HG03139 (cell line): ENCODE results near the gene SLC14A1.
A peak's percentile ranks its signal among the peaks of the same experiment; 100 is the strongest.

Experiments used
- ATAC-seq: cut with Tn5 transposase; IDR thresholded peaks from one replicate; pipeline ENCODE4 v1.9.1; 2021; ENCODE audit not compliant: unreplicated experiment

SLC14A1 gene

GRCh38 chr18:45719106-45719505, 4.9 kb upstream of the SLC14A1 start:
- no peak for ATAC-seq

DNA sequence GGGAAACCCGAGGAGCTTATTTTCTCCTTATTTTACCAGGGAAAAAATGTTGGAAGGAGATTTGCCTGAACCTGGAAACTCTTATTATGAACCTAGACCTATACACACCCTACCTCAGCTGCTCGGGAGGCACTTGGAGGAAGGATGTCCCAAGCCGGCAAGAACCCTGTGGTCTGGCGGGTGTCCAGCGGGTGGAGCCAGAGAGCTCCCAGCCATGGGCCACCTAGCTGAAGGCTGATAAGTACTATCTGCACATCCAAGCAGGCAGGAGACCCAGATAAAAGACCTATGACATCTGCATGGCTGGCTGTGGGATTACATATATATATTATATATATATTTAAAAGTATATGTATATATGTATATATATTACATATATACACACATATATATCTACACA, 1.1 kb upstream of the SLC14A1 start:
- ATAC-seq = peak; percentile 97

DNA sequence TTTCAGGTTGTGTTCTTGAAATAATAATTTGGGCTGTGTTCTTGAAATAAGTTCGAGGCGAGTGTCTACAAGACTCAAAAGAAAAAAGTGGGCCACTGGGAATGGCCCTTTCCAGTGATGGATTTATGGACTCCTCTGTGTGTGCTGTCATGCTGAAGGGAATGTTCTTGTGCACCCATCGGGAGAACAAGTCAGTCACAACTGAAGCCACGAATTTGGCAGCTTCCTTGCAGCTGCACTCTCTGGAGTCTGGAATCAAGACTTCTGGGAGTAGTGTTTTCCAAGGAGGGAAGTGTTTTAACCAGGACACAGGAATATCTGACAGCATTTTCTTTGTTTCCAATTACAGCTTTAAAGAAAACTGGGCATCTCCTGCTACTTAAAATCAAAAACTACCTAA, 620 bp downstream of the SLC14A1 start:
- no peak for ATAC-seq

GRCh38 chr18:45725336-45725735, 1.4 kb downstream of the SLC14A1 start:
- ATAC-seq = no peak

- no peak for ATAC-seq
Observed at GRCh38 chr18:45726603-45727002, 2.6 kb downstream of the SLC14A1 start.

- no peak for ATAC-seq
Observed at GRCh38 chr18:45727068-45727467, 3.1 kb downstream of the SLC14A1 start.

- no peak for ATAC-seq
Observed at GRCh38 chr18:45728336-45729010, 4.5 kb downstream of the SLC14A1 start.

- ATAC-seq = no peak
Observed at GRCh38 chr18:45730832-45731575, 7.0 kb downstream of the SLC14A1 start.

- no peak for ATAC-seq
Observed at GRCh38 chr18:45731716-45732115, 7.7 kb downstream of the SLC14A1 start.

GRCh38 chr18:45733535-45733934, 9.6 kb downstream of the SLC14A1 start:
- no peak for ATAC-seq

GRCh38 chr18:45734505-45734904, 10.5 kb downstream of the SLC14A1 start:
- no peak for ATAC-seq

DNA sequence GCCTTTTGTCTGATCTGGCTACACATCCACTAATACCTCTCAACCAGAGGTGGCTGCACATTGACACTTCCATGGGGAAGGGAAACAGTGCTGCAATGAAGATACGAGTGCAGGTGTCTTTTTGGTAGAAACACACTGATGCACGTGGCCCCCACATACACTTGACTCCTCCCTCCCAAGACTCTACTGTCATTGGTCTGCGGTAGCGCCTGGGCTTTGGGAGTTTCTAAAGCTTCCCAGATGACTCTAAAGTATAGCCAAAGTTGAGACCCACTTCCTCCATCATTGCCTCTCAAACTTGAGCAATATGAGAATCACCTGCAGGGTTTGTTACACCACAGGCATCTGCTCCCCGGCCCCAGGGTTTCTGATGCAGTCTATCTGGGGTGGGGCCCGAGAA, 11.0 kb downstream of the SLC14A1 start:
- ATAC-seq = no peak

DNA sequence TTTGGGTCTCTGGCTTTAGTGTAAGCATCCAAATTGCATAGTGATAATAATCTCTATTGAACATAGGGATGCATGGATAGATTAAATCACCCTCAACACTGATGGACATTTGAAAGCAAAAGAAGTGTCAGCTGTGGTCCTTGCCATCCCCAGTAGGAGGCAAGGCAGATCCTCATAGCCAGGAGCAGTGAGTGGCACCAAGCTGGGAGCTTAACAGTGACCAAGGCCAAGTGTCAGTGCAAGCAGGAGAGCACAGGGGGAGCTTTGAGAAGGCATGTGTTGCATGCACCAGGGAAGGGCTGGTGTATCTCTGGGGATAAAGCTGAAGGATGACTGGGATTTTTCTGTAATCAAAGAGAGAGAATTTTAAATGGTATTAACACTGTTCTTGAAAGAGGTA, 14.7 kb downstream of the SLC14A1 start:
- no peak for ATAC-seq

GRCh38 chr18:45739268-45739667, 15.3 kb downstream of the SLC14A1 start:
- no peak for ATAC-seq

DNA sequence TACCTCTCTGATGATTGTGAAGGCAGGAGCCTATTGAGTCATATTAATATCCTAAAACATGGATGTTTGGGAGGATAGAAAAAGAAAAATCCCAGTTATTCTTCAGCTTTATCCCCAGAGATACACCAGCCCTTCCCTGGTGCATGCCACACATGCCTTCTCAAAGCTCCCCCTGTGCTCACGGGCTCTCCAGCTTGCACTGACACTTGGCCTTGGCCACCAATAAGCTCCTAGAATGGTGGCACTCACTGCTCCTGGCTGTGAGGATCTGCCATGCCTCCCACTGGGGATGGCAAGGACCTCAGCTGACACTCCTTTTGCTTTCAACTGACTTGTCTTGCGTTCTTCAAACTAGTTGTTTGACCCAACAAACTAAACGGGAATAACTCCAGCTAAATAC, 15.9 kb downstream of the SLC14A1 start:
- ATAC-seq = no peak

GRCh38 chr18:45741056-45741455, 17.1 kb downstream of the SLC14A1 start:
- ATAC-seq = no peak

GRCh38 chr18:45745817-45746461, 22.0 kb downstream of the SLC14A1 start:
- ATAC-seq = no peak

GRCh38 chr18:45748501-45748900, 24.5 kb downstream of the SLC14A1 start:
- no peak for ATAC-seq

DNA sequence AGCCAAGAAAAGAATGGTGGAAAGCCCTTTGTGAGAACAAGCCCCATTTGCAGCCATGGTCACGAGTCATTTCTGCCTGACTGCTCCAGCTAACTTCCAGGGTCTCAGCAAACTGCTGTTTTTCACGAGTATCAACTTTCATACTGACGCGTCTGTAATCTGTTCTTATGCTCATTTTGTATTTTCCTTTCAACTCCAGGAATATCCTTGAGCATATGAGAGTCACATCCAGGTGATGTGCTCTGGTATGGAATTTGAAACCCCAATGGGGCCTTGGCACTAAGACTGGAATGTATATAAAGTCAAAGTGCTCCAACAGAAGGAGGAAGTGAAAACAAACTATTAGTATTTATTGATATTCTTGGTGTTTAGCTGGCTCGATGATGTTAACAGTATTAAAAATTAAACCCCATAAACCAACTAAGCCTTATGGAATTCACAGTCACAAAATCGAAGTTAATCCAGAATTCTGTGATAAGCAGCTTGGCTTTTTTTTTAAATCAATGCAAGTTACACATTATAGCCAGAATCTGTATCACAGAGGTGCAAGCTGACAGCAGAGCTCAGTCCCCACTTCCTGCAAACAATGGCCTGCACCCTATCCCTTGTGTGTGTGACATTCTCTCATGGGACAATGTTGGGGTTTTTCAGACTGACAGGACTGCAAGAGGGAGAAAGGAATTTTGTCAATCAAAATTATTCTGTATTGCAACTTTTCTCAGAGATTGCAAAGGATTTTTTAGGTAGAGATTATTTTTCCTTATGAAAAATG, 26.1 kb downstream of the SLC14A1 start:
- no peak for ATAC-seq

DNA sequence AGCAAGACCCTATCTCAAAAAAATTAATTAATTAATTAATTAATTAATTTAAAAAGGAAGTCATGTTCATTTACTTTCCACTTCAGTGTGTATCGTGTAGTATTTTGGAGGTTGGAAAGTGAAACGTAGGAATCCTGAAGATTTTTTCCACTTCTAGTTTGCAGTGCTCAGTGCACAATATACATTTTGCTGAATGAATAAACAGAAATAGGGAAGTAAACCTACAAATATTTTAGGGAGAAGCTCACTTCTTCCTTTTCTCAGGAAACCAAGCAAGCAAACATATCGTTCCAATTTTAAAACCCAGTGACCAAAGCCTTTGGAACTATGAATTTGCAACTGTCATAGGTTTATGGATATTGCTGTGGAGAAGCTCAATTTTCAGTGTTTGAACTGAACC, 27.8 kb downstream of the SLC14A1 start:
- ATAC-seq = no peak

GRCh38 chr18:45752681-45753080, 28.7 kb downstream of the SLC14A1 start:
- ATAC-seq = no peak
